IMR-90 (cell line): Measurements from ENCODE around the gene DHX15. TPM values are rescaled to one million over a fixed set of nuclear protein-coding genes. Genes with fewer than 3 reads are reported as not detected.

Experiments used
- ATAC-seq: fragments of 200-7000 bp; cut with Tn5 transposase; 2 replicates; pipeline ENCODE4 v1.9.1; 2020; ENCODE audit warnings: low read depth, mild to moderate bottlenecking, moderate library complexity
- BruUV-seq: library from RNA; stranded (reverse); fragments of 400-500 nt; replicated peaks from 2 replicates; lab custom pipeline; 2021; lab: Mats Ljungman, UMichigan
- CTCF ChIA-PET: fragments of 300-600 bp; formaldehyde crosslinking; extraction: SDS; loops from one replicate; lab custom pipeline; 2021; ENCODE audit warnings: antibody characterized with exemption; lab: Yijun Ruan, JAX
- POLR2A ChIA-PET: fragments of 300-600 bp; sonication (Branson Sonifier 250); formaldehyde crosslinking; loops from one replicate; lab custom pipeline; 2022; ENCODE audit warnings: antibody characterized with exemption; ENCODE audit not compliant: unreplicated experiment; lab: Charles Lee
- DNase-seq: peaks from one replicate; pipeline ENCODE4 v3.0.0; 2013
- H2AFZ ChIP-seq: replicated peaks from 2 replicates; pipeline ENCODE3; 2013; ENCODE audit warnings: low read length, mild to moderate bottlenecking; ENCODE audit not compliant: poor library complexity
- H2AK5ac ChIP-seq: 2 replicates; pipeline ENCODE4 v1.6.1; 2013; ENCODE audit warnings: low read depth, low read length, inconsistent platforms
- H2AK9ac ChIP-seq: replicated peaks from 2 replicates; pipeline ENCODE3; 2013; ENCODE audit warnings: mild to moderate bottlenecking, low read depth, low read length, moderate library complexity; ENCODE audit not compliant: poor library complexity
- H2BK120ac ChIP-seq: 2 replicates; pipeline ENCODE4 v1.6.1; 2013; ENCODE audit warnings: low read depth, low read length, inconsistent platforms
- H2BK15ac ChIP-seq: 3 replicates; pipeline ENCODE4 v1.6.1; 2013; ENCODE audit warnings: low read depth, low read length, inconsistent platforms
- H2BK20ac ChIP-seq: 2 replicates; pipeline ENCODE4 v1.6.1; 2013; ENCODE audit warnings: low read depth, mild to moderate bottlenecking, inconsistent platforms, low read length, moderate library complexity
- H2BK5ac ChIP-seq: 2 replicates; pipeline ENCODE4 v1.6.1; 2013; ENCODE audit warnings: mild to moderate bottlenecking, low read depth, low read length, inconsistent platforms; ENCODE audit not compliant: poor library complexity, severe bottlenecking
- H3K14ac ChIP-seq: replicated peaks from 2 replicates; pipeline ENCODE4 v1.6.1; 2013; ENCODE audit warnings: low read depth, low read length, inconsistent platforms
- H3K18ac ChIP-seq: 2 replicates; pipeline ENCODE4 v1.6.1; 2013; ENCODE audit warnings: low read depth, low read length, control low read depth
- H3K23ac ChIP-seq: 2 replicates; pipeline ENCODE4 v1.6.1; 2013; ENCODE audit warnings: low read depth, low read length, inconsistent platforms
- H3K27ac ChIP-seq: 2 replicates; pipeline ENCODE4 v1.5.1; 2013; ENCODE audit warnings: mild to moderate bottlenecking, control low read depth, low read length; ENCODE audit not compliant: insufficient read depth
- H3K27me3 ChIP-seq: 2 replicates; pipeline ENCODE4 v1.6.1; 2013; ENCODE audit warnings: low read length; ENCODE audit not compliant: control insufficient read depth, insufficient read depth
- H3K36me3 ChIP-seq: 2 replicates; pipeline ENCODE4 v1.6.1; 2013; ENCODE audit warnings: low read length, mixed read lengths; ENCODE audit not compliant: control insufficient read depth, insufficient read depth
- H3K4ac ChIP-seq: 2 replicates; pipeline ENCODE4 v1.6.1; 2013; ENCODE audit warnings: low read depth, low read length, inconsistent platforms
- H3K4me1 ChIP-seq: 2 replicates; pipeline ENCODE4 v1.6.1; 2013; ENCODE audit warnings: low read length, mixed read lengths; ENCODE audit not compliant: control insufficient read depth, insufficient read depth
- H3K4me2 ChIP-seq: 2 replicates; pipeline ENCODE4 v1.6.1; 2013; ENCODE audit warnings: low read depth, mild to moderate bottlenecking, control low read depth, low read length, moderate library complexity
- H3K4me3 ChIP-seq: 2 replicates; pipeline ENCODE4 v1.5.1; 2013; ENCODE audit warnings: low read depth, mild to moderate bottlenecking, control low read depth, low read length, moderate library complexity; ENCODE audit not compliant: insufficient read depth
- H3K56ac ChIP-seq: 2 replicates; pipeline ENCODE4 v1.6.1; 2013; ENCODE audit warnings: low read length, inconsistent platforms; ENCODE audit not compliant: insufficient read depth; ENCODE audit errors: extremely low read depth
- H3K79me1 ChIP-seq, 2 experiments: 2 replicates each; pipeline ENCODE4 v1.6.1; 2013; ENCODE audit warnings: low read length in 2 of 2, inconsistent platforms in 1 of 2, low read depth in 1 of 2
- H3K9ac ChIP-seq: 2 replicates; pipeline ENCODE4 v1.6.1; 2013; ENCODE audit warnings: low read depth, low read length, control low read depth
- H3K9me1 ChIP-seq: 2 replicates; pipeline ENCODE4 v1.6.1; 2013; ENCODE audit warnings: low read length, inconsistent platforms; ENCODE audit not compliant: insufficient read depth
- H3K9me3 ChIP-seq: 2 replicates; pipeline ENCODE4 v1.6.1; 2013; ENCODE audit warnings: low read length; ENCODE audit not compliant: control insufficient read depth, insufficient read depth
- H4K20me1 ChIP-seq: 2 replicates; pipeline ENCODE4 v1.6.1; 2013; ENCODE audit warnings: low read length, inconsistent platforms; ENCODE audit not compliant: insufficient read depth
- H4K5ac ChIP-seq: 2 replicates; pipeline ENCODE4 v1.6.1; 2013; ENCODE audit warnings: mild to moderate bottlenecking, low read depth, low read length, control low read depth
- H4K8ac ChIP-seq, 2 experiments: 2 replicates each; pipeline ENCODE4 v1.6.1; 2013; ENCODE audit warnings: low read depth in 2 of 2, low read length in 2 of 2, control low read depth in 1 of 2, inconsistent platforms in 1 of 2
- H4K91ac ChIP-seq: 2 replicates; pipeline ENCODE4 v1.6.1; 2013; ENCODE audit warnings: low read depth, low read length, inconsistent platforms; ENCODE audit not compliant: insufficient read depth
- BHLHE40 ChIP-seq: fragments of 150-350 bp; IDR thresholded peaks from 2 replicates; pipeline ENCODE4 v1.6.1; 2016; ENCODE audit warnings: mild to moderate bottlenecking, low read depth, low read length
- CHD1 ChIP-seq: IDR thresholded peaks from 2 replicates; pipeline ENCODE4 v1.6.1; 2012; ENCODE audit warnings: low read depth, low read length, improper control_type of control experiment
- ELK1 ChIP-seq: fragments of 150-350 bp; IDR thresholded peaks from 2 replicates; pipeline ENCODE4 v1.6.1; 2016; ENCODE audit warnings: low read depth, mild to moderate bottlenecking, low read length, moderate library complexity, borderline replicate concordance
- POLR2A ChIP-seq: IDR thresholded peaks from 2 replicates; pipeline ENCODE4 v1.6.1; 2012; ENCODE audit warnings: mild to moderate bottlenecking, low read depth, low read length
- RFX5 ChIP-seq: IDR thresholded peaks from 2 replicates; pipeline ENCODE4 v1.8.0; 2012; ENCODE audit warnings: low read depth, mild to moderate bottlenecking, low read length, moderate library complexity
- SMC3 ChIP-seq: fragments of 150-350 bp; IDR thresholded peaks from 2 replicates; pipeline ENCODE4 v1.6.1; 2016; ENCODE audit warnings: low read depth, mild to moderate bottlenecking, antibody characterized with exemption, low read length, moderate library complexity
- WGBS, 2 experiments: methylation state at CpG; one replicate each; pipeline versions ENCODE4 v1.1.5 to v1.1.7; 2013; ENCODE audit warnings: missing lambda C conversion rate in 2 of 2; ENCODE audit not compliant: insufficient read length in 1 of 2; ENCODE audit errors: extremely low coverage in 2 of 2; 5-methylcytosine and 5-hydroxymethylcytosine counted together
- dilution Hi-C: fragments of 300-500 bp; cut with HindIII; formaldehyde crosslinking; loops from one replicate; pipeline ENCODE4 v1.14.3; 2018; ENCODE audit warnings: low sequenced_read_pairs; ENCODE audit not compliant: unreplicated experiment
- in situ Hi-C: fragments of 300-500 bp; cut with MboI; formaldehyde crosslinking; loops from 3 replicates; pipeline ENCODE4 v1.14.3; 2019; ENCODE audit warnings: low sequenced_read_pairs, inconsistent platforms, mixed read lengths
- intact Hi-C: fragments of 100-400 bp; cut with micrococcal nuclease; formaldehyde crosslinking; loops from 2 replicates; pipeline ENCODE4 v1.10.0; 2022
- polyA plus RNA-seq, 3 experiments: library from polyadenylated mRNA; depleted of rRNA; stranded (reverse); fragments of >200 nt; gene quantifications; 2 replicates each; pipeline ENCODE4 v1.2.3, GENCODE V29; 2012; ENCODE audit warnings: low replicate concordance in 1 of 3
- total RNA-seq: library from RNA; depleted of rRNA; stranded (reverse); fragments of >200 nt; gene quantifications from 2 replicates; pipeline ENCODE4 v1.2.3, GENCODE V29; 2012

Gene DHX15
- total and polyA plus RNA-seq, 2 of the 4 experiments (the other 2 are of a cell fraction) = 97.9 to 172 TPM

- H2BK5ac ChIP-seq = no peak overlapping the region
- H2AFZ ChIP-seq = no peak overlapping the region
- in situ Hi-C loops (loop anchor here (25.0 kb wide), 1 partner anchor 190 kb away; no protein-coding TSS in a partner anchor), dilution Hi-C loops (no loop called here), intact Hi-C loops (no loop called here)
- no peak overlapping the region for H2BK15ac ChIP-seq
- no peaks in the 10 kb centered on the region for H4K20me1 ChIP-seq
- no peak overlapping the region for H2AK9ac ChIP-seq
- no peak overlapping the region for H2BK120ac ChIP-seq
- H4K8ac ChIP-seq = no peak overlapping the region
- no peak overlapping the region for H2AK5ac ChIP-seq
- H3K9ac ChIP-seq = no peak overlapping the region
- H4K5ac ChIP-seq = no peak overlapping the region
- no peak overlapping the region for H3K4me3 ChIP-seq
- H3K23ac ChIP-seq = no peak overlapping the region
- H3K56ac ChIP-seq = no peak overlapping the region
- BruUV-seq = no TSS peak
- no peak overlapping the region for H3K14ac ChIP-seq
- H3K9me3 ChIP-seq = peaks cover 5% of the 10 kb centered on the region
- peaks cover 7% of the 10 kb centered on the region for H3K27me3 ChIP-seq
- no peaks in the 10 kb centered on the region for H3K4me1 ChIP-seq
- 100% methylated on average over 2 of the region's 7 CpGs; no CpG with 5 or more reads in 1 of the 2 experiments for WGBS, 2 experiments
- no peak overlapping the region for H2BK20ac ChIP-seq
- no peak overlapping the region for H3K4me2 ChIP-seq
- H3K9me1 ChIP-seq = no peaks in the 10 kb centered on the region
- no peak overlapping the region for H3K27ac ChIP-seq
- CTCF ChIA-PET = no interaction called here
- no peak for ATAC-seq
- no peaks in the 10 kb centered on the region for H3K79me1 ChIP-seq
- no peak overlapping the region for H3K18ac ChIP-seq
- no peak overlapping the region for H4K91ac ChIP-seq
- TF ChIP-seq RFX5 (no peak), ELK1 (no peak), BHLHE40 (no peak), SMC3 (no peak), CHD1 (no peak), POLR2A (no peak)
- no peaks in the 10 kb centered on the region for H3K36me3 ChIP-seq
- H3K4ac ChIP-seq = no peak overlapping the region
- DNase-seq = no peak
- POLR2A ChIA-PET = no interaction called here
Measured at GRCh38 chr4:24497221-24497620, 87.1 kb downstream of the DHX15 start.
